Fibroblast of lung (primary cell): ENCODE measurements around the gene FOXL3.

Source experiments
- EZH2 ChIP-seq: IDR thresholded peaks from 2 replicates; pipeline ENCODE4 v1.5.1; 2012; ENCODE audit warnings: low read length, control low read depth, mild to moderate bottlenecking; ENCODE audit errors: missing control alignments
- TF ChIP-seq, protein P1 (sequence below), 2 donors: IDR thresholded peaks in 1 of 2; conservative IDR thresholded peaks in 1 of 2; 1 replicate in 1 of 2; 2 replicates in 1 of 2; pipeline ENCODE4 v1.5.1; 2011 to 2012; ENCODE audit warnings: low read length in 2 of 2, control low read depth in 1 of 2, inconsistent platforms in 1 of 2, low read depth in 1 of 2, mild to moderate bottlenecking in 1 of 2

DNA sequence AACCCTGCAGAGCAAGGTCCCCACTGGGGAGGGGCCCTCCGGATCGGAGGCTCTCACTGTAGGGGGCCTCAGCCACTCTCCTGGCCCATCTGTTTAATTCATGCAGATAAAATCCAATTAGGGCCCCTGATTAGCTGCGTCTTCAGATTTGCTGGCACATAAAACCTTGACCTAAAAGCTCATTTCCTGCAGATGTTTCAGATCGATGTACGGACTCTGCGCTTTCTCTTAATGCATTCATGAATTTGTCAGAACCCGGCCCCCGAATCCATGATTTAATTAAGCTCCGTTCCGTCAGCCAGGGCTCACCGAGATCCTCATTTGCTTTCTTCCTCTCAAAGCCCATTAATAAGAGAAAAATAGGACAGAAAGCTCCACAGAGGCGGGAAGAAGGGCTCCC is 40.0 kb upstream of the FOXL3 start:
- TF ChIP-seq, protein P1, sequence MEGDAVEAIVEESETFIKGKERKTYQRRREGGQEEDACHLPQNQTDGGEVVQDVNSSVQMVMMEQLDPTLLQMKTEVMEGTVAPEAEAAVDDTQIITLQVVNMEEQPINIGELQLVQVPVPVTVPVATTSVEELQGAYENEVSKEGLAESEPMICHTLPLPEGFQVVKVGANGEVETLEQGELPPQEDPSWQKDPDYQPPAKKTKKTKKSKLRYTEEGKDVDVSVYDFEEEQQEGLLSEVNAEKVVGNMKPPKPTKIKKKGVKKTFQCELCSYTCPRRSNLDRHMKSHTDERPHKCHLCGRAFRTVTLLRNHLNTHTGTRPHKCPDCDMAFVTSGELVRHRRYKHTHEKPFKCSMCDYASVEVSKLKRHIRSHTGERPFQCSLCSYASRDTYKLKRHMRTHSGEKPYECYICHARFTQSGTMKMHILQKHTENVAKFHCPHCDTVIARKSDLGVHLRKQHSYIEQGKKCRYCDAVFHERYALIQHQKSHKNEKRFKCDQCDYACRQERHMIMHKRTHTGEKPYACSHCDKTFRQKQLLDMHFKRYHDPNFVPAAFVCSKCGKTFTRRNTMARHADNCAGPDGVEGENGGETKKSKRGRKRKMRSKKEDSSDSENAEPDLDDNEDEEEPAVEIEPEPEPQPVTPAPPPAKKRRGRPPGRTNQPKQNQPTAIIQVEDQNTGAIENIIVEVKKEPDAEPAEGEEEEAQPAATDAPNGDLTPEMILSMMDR (conservative IDR thresholded peaks at IDR 0.05 in 1 of 2, IDR thresholded peaks at IDR 0.05 in 1 of 2; ENCODE audit: low read depth in 1 of 2, low read length in 2 of 2), result no peak
- TF ChIP-seq EZH2, result no peak
